Limb (tissue), 2 donors: ENCODE data around the gene SLK.

Experiments
- DNase-seq, 2 donors: peaks; one replicate each; pipeline ENCODE4 v3.0.0-alpha.2; 2016; ENCODE audit errors: extremely low spot score in 2 of 2

SLK gene

GRCh38 chr10:104033401-104033930 is 66.5 kb downstream of the SLK start:
- no peak for DNase-seq

- DNase-seq, result no peak
Measured at GRCh38 chr10:104033966-104034365, 67.0 kb downstream of the SLK start.

GRCh38 chr10:104034401-104035193 is 67.7 kb downstream of the SLK start:
- DNase-seq, result no peak

GRCh38 chr10:104035194-104036068 is 68.5 kb downstream of the SLK start:
- DNase-seq, result no peak

- no peak for DNase-seq
Measured at GRCh38 chr10:104036069-104036384, 69.1 kb downstream of the SLK start.

GRCh38 chr10:104036518-104037260 is 69.7 kb downstream of the SLK start:
- no peak for DNase-seq

- DNase-seq, result no peak
Measured at GRCh38 chr10:104037261-104037951, 70.5 kb downstream of the SLK start.

- no peak for DNase-seq
Measured at GRCh38 chr10:104038537-104038936, 71.6 kb downstream of the SLK start.

GRCh38 chr10:104038958-104039752 is 72.2 kb downstream of the SLK start:
- no peak for DNase-seq

- DNase-seq, result no peak
Measured at GRCh38 chr10:104040382-104040781, 73.4 kb downstream of the SLK start.

GRCh38 chr10:104040862-104041789 is 74.2 kb downstream of the SLK start:
- no peak for DNase-seq

GRCh38 chr10:104041891-104042535 is 75.1 kb downstream of the SLK start:
- DNase-seq, result no peak

- DNase-seq, result no peak
Measured at GRCh38 chr10:104043185-104043830, 76.4 kb downstream of the SLK start.

- DNase-seq, result no peak
Measured at GRCh38 chr10:104043854-104044253, 76.9 kb downstream of the SLK start.

GRCh38 chr10:104045151-104046089 is 78.5 kb downstream of the SLK start:
- DNase-seq, result no peak

- no peak for DNase-seq
Measured at GRCh38 chr10:104046651-104047050, 79.7 kb downstream of the SLK start.
